CD4-positive, alpha-beta T cell treated with Interleukin-17A for 4 hours (primary cell): ENCODE results near the gene HNRNPH1.

Experiments used
- DNase-seq: peaks from one replicate; pipeline ENCODE4 v3.0.0-alpha.2; 2020; ENCODE audit warnings: mixed read lengths

HNRNPH1 gene

DNA sequence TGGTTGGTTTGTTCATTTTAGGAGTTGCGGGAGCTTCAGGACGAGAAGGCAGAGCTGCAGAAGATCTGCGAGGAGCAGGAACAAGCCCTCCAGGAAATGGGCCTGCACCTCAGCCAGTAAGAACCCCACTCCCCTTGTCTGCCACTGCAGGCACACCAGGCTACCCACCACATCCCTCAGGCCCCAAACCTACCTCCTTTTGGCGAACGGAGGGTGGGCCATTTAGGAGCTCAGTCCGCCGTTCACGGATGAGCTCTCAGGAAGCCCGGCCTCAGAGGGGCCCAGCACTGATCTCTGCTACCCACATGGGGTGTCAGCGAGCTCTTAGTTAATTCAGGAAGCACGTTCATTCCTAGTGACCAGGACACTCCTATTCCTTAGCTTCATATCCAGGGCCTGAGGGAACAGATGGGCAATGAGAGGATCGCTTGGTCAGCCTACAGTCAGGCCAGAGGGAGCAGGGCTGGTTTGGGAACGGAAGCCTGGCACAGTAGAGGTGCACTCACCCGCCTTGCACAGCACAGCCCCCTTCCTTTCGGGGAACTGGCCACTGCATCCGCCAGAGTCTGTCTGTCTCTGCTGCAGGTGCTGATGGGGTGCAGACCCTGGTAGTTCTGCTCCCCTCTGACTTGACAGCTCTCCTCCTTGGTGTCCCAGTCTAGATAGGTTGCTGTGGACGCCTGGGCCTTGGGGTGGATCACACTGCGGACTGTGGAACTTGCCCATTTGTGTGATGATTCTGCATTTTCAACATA, 21.4 kb downstream of the HNRNPH1 start:
- no peak for DNase-seq

DNA sequence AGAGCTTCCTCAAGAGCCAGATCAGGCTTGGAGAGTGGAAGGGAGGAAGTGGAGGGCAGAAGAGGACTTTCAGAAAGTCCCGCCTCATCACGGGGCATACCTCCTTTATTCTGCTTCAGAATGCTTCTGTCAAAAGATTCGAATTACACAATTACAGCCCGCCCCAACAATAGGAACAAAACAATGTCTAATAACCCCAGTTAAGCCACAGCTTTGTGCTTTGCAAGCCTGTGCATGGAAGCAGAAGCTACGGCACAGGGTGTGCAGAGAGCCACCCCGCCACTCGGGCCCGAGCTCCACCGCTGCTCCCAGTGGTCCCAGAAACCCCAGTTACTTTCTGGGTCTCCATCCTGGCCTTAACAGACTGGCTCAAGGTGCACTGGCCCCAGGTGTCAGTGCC, 23.5 kb downstream of the HNRNPH1 start:
- no peak for DNase-seq

DNA sequence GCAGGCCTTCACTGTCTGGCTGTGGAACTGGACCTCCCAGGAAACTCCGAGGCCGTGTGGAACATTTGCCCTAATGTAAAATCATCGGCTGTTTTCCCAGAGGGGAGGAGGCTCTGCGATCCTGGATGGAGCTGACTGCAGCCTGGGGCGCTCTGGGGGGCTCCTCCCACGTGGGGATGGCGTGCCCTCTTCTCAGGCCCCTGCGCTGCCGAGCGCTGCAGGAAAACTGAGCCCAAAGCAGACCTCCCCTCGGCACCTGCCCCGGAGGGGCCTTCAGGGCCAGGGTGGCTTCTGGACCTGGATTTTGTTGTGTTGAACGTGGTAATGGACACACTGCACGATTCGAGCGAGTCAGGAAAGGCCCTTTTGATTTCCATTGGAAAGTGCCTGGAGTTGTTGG, 23.9 kb downstream of the HNRNPH1 start:
- DNase-seq = no peak

DNA sequence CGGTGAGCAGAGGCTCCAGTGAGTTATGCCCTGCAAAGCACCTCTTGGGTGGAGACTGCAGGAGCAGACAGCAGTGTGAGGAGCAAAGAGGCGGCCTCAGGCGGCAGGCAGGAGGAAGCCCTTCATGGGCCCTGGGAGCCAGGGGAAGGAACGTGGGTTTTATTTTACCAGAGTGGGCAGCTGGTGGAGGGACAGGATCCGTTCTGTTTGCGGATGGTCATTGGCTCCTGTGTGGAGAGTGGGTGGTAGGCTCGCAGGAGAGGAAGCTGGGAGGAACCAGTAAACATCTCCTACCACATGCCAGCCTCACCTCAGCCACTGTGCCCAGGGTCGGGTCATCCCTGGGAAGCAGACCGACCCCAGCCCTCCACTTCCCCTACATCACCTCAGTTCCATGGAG, 24.4 kb downstream of the HNRNPH1 start:
- DNase-seq = no peak

DNA sequence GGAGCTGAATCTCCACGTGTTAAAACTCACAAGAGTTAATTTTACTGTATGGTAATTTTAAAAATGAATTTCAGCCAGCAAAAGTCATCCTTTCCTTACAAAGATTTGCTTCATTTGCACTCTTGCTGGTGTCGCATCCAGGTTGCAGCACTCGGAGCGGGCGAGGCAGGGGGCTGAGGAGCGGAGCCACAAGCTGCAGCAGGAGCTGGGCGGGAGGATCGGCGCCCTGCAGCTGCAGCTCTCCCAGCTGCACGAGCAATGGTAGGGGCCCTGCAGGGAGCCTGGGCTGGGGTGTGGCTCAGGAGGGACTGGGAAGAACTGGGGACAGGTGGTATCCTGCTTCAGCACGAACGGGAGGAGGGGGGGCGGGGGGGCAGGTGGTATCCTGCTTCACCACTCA, 27.1 kb downstream of the HNRNPH1 start:
- no peak for DNase-seq

DNA sequence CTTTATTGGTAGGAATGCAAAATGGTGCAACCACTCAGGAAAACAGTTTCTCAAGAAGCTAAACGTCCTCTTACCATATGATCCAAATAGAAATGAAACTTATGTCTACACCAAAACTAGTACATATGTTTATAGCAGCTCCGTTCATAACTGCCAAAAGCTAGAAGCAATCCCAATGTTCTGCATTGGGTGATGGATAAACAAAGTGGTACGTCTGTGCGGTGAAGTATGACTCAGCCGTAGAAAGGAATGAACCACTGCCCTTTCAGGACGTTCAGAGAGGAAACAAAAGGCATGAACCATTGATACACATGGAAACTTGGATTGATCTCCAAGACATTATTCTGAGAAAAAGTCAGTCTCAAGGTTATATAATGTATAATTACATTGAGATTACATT, 27.6 kb downstream of the HNRNPH1 start:
- no peak for DNase-seq

DNA sequence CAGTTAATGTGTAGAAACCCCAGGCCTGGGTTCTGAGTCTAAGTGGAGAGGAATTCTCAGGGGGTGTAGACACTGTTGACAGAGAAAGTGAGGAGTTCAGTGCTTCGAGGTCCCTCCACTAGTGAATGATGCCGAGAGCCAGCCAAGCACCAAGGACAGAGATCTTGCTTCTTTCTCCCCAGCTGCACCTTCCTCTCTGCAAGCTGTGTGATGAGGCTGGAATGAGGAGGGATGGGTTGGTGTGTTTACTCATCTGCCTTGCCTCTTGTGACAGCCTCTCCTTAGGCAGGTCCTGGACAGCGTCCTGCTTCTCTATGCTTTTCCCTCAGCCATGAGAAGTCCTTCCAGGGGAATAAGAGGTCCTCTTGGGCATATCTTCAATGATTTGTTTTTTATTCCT, 35.3 kb downstream of the HNRNPH1 start:
- DNase-seq = no peak

DNA sequence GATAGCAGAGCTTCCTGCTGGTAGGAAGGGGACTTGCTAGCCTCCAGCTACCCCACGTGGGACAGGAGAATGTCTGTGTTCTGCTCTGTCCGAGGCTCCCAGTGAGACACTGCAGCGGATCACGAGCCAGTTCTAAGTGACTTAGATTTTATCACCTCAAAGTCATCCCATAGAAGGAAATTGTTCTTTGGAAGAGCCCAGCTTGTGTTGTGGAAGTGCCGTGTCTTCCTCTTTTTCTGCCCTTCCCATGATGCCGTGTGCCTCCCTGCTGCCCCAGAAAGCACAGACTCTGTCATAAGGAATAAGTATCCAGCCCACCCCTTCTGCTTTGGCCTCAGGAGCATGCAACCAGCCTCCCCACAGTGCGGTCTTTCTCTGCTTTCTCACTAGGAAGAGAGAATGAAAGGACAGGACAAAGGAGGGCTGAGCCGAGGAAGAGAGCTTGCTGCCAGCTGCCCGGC, 37.5 kb downstream of the HNRNPH1 start:
- DNase-seq = no peak

DNA sequence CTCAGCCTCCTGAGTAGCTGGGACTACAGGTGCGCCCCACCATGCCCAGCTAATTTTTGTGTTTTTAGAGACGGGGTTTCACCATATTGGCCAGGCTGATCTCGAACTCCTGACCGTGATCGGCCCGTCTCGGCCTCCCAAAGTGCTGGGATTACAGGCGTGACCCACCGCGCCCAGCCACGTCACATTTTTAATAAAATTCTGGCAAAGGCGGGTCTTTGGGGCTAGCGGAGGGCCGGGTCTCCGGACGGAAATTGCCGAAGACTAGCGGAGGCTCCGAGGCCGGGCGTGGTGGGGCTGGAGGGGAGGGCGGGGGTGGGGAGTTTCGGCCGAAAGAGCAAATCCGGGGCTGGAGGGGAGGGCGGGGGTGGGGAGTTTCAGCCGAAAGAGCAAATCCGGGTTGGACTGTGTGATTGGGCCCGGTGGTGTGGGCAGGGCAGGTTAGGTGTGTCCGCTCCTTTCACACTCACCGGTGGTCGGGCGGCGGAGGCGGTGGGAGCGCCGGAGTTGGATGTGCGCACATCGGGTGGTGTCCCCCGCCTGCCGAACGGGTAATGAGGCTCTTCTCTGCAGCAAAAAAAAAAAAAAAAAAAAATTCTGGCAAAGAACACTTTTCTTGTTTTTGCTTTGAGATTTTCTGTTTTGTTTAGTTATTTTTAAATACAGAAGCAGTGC, 46.0 kb downstream of the HNRNPH1 start:
- no peak for DNase-seq

DNA sequence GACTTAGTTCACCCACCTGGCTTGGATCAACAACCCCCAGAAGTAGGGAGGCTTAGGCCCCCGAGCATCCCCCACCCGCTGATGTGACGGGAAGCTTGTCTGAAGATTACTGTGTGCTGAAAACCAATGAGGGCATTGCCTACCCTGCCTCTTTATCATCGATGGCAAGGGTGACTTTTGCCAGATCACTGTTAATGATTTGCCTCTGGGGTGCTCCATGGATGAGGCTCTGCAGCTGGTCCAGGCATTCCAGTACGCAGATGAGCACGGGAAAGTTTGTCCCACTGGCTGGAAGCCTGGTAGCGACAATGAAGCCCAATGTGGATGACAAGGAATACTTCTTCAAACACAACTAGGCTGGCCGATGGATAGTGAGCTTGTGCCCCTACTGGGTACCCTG, 51.1 kb downstream of the HNRNPH1 start:
- DNase-seq = no peak

DNA sequence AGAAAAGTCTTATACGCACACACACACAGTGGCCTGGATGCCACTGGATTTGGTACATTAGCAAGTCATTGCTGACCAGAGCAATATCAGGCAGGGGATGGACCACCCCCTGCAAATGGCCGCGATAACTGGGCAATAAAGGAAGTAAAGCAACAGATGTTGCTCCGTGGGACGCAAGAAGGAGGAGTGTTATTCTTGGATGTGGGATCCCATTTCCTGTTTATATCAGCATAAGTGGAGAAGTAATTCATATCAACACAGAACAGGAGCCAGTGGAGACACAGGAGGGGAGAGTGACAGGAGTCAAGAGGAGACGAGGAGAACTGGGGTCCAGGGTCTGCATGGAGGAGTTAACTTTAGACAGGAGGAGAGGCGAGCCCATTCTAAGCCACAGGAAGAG, 54.8 kb downstream of the HNRNPH1 start:
- DNase-seq = no peak

DNA sequence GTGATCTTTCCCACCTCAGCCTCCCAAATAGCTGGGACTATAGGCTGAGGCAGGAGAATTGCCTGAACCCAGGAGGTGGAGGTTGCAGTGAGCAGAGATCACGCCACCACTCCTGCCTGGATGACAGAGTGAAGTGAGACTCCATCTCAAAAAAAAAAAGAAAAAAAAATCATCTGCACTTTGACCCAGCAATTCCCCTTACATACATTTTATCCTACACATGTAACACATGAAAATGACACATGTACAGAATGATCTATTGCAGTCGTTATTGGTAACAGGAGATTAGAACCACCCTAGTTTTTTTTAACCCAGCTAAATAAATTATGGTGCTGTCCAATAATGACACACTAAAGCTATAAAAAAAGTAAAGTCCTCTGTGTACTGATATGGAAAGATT, 58.9 kb downstream of the HNRNPH1 start:
- DNase-seq = no peak
